ENCODE results near the gene NPHP3.
"Not testable (repeated sequence)": the region's sequence is repeated elsewhere in the genome, so short reads cannot be mapped to it uniquely, and the experiment has no call there.

NPHP3 gene

GRCh38 chr3:132722165-132723023 is at the start of gene NPHP3:
Gene NPHP3 (minus strand): TSS chr3:132722409. CDS start chr3:132722355, 54 bp downstream.
- peak; percentile 94 for DNase-seq

- no peak for DNase-seq
Observed at GRCh38 chr3:132758740-132759139, 36.5 kb upstream of the NPHP3 start.

- DNase-seq, result no peak
Observed at GRCh38 chr3:132756108-132756650, 34.0 kb upstream of the NPHP3 start.

- no peak for DNase-seq
Observed at GRCh38 chr3:132753946-132754345, 31.7 kb upstream of the NPHP3 start.

GRCh38 chr3:132749786-132750185 is 27.6 kb upstream of the NPHP3 start:
- DNase-seq, result no peak

GRCh38 chr3:132746720-132747119 is 24.5 kb upstream of the NPHP3 start:
- not testable (repeated sequence) for DNase-seq

- DNase-seq, result no peak
Observed at GRCh38 chr3:132738314-132738713, 16.1 kb upstream of the NPHP3 start.

GRCh38 chr3:132735589-132735988 is 13.4 kb upstream of the NPHP3 start:
- no peak for DNase-seq

GRCh38 chr3:132730891-132731580 is 8.8 kb upstream of the NPHP3 start:
- DNase-seq, result no peak

GRCh38 chr3:132726341-132726823 is 4.2 kb upstream of the NPHP3 start:
- no peak for DNase-seq

- DNase-seq, result no peak
Observed at GRCh38 chr3:132723024-132723950, 1.1 kb upstream of the NPHP3 start.

- no peak for DNase-seq
Observed at GRCh38 chr3:132721479-132722164, 587 bp downstream of the NPHP3 start.

- DNase-seq, result no peak
Observed at GRCh38 chr3:132720228-132720627, 2.0 kb downstream of the NPHP3 start.

GRCh38 chr3:132716372-132716771 is 5.8 kb downstream of the NPHP3 start:
- DNase-seq, result no peak

GRCh38 chr3:132713977-132714727 is 8.1 kb downstream of the NPHP3 start:
- no peak for DNase-seq

- no peak for DNase-seq
Observed at GRCh38 chr3:132710311-132710710, 11.9 kb downstream of the NPHP3 start.

- no peak for DNase-seq
Observed at GRCh38 chr3:132709761-132710160, 12.4 kb downstream of the NPHP3 start.

GRCh38 chr3:132703733-132704132 is 18.5 kb downstream of the NPHP3 start:
- DNase-seq, result no peak

- DNase-seq, result no peak
Observed at GRCh38 chr3:132695422-132695821, 26.8 kb downstream of the NPHP3 start.

GRCh38 chr3:132694991-132695390 is 27.2 kb downstream of the NPHP3 start:
- DNase-seq, result no peak

GRCh38 chr3:132690040-132690439 is 32.2 kb downstream of the NPHP3 start:
- DNase-seq, result no peak

All from CD4-positive, alpha-beta T cell treated with Interleukin-15 for 1 hour (primary cell).